K562 (cell line): ENCODE measurements around the gene POPDC2. TPM values are rescaled to one million over a fixed set of nuclear protein-coding genes. Genes with fewer than 3 reads are reported as not detected.

Experiments used
- ELF1 ChIP-seq: fragments of 200-800 bp; sonication (Bioruptor generic); IDR thresholded peaks from 2 replicates; pipeline ENCODE4 v1.6.1; 2016; ENCODE audit warnings: missing genetic modification characterization, missing compliant biosample characterization
- GATAD2A ChIP-seq: fragments of 450-650 bp; IDR thresholded peaks from 2 replicates; pipeline ENCODE4 v1.6.1; 2017
- GTF2E2 ChIP-seq: fragments of 200-800 bp; sonication (Bioruptor generic); IDR thresholded peaks from 2 replicates; pipeline ENCODE4 v1.6.1; 2016; ENCODE audit warnings: missing genetic modification characterization, missing compliant biosample characterization
- HLTF ChIP-seq: fragments of 450-650 bp; IDR thresholded peaks from 2 replicates; pipeline ENCODE4 v1.6.1; 2016
- KLF1 ChIP-seq: fragments of 450-650 bp; IDR thresholded peaks from 2 replicates; pipeline ENCODE4 v1.6.1; 2016; ENCODE audit warnings: missing genetic modification characterization, missing compliant biosample characterization
- KLF6 ChIP-seq: fragments of 250-450 bp; sonication (Bioruptor Pico); IDR thresholded peaks from 2 replicates; pipeline ENCODE4 v1.4.0; 2020; ENCODE audit warnings: mild to moderate bottlenecking, moderate library complexity, borderline replicate concordance
- NFE2 ChIP-seq: IDR thresholded peaks from 2 replicates; pipeline ENCODE4 v1.6.1; 2014; ENCODE audit warnings: antibody characterized with exemption, low read depth
- NFIX ChIP-seq: fragments of 250-450 bp; sonication (Bioruptor Pico); IDR thresholded peaks from 2 replicates; pipeline ENCODE4 v1.4.0; 2020; ENCODE audit warnings: low read depth, mild to moderate bottlenecking, moderate library complexity
- NR4A1 ChIP-seq, 2 experiments: fragments of 250-450 bp in 1 of 2; fragments of 450-650 bp in 1 of 2; sonication (Bioruptor Pico) in 1 of 2; IDR thresholded peaks; 2 replicates each; pipeline versions ENCODE4 v1.4.0 to v1.6.1; 2016 to 2020; ENCODE audit warnings: mild to moderate bottlenecking in 2 of 2, missing compliant biosample characterization in 1 of 2, missing genetic modification characterization in 1 of 2, moderate library complexity in 1 of 2
- PCBP1 ChIP-seq: fragments of 200-400 bp; formaldehyde crosslinking; IDR thresholded peaks from 2 replicates; pipeline ENCODE4 v1.6.1; 2018; ENCODE audit warnings: mild to moderate bottlenecking, low read depth, low read length; ENCODE audit not compliant: poor library complexity, severe bottlenecking
- PCBP2 ChIP-seq: fragments of 200-400 bp; formaldehyde crosslinking; IDR thresholded peaks from 2 replicates; pipeline ENCODE4 v1.6.1; 2018; ENCODE audit warnings: low read length, low read depth, mild to moderate bottlenecking, moderate library complexity; ENCODE audit not compliant: poor library complexity, severe bottlenecking
- POLR2H ChIP-seq: IDR thresholded peaks from 2 replicates; pipeline ENCODE4 v1.6.1; 2016; ENCODE audit warnings: missing genetic modification characterization, low read depth, mild to moderate bottlenecking, control low read depth, missing compliant biosample characterization, moderate library complexity
- PRMT5 ChIP-seq: sonication (generic); formaldehyde crosslinking; IDR thresholded peaks from 2 replicates; pipeline ENCODE4 v1.5.0; 2020; ENCODE audit warnings: missing genetic modification reagents
- PRPF4 ChIP-seq: fragments of 200-400 bp; formaldehyde crosslinking; IDR thresholded peaks from one replicate; pipeline ENCODE4 v1.6.1; 2017; ENCODE audit warnings: low read length, low read depth, mild to moderate bottlenecking; ENCODE audit not compliant: insufficient read depth, poor library complexity, severe bottlenecking
- PTTG1 ChIP-seq: fragments of 450-650 bp; IDR thresholded peaks from 2 replicates; pipeline ENCODE4 v1.6.1; 2016; ENCODE audit warnings: low read depth, mild to moderate bottlenecking, missing genetic modification characterization, missing compliant biosample characterization
- RERE ChIP-seq: sonication (generic); formaldehyde crosslinking; IDR thresholded peaks from 2 replicates; pipeline ENCODE4 v1.8.0; 2023; ENCODE audit warnings: missing genetic modification reagents, mild to moderate bottlenecking, borderline replicate concordance
- polyA plus RNA-seq, 8 experiments: library from polyadenylated mRNA; depleted of rRNA in 4 of 8; stranded (reverse) in 5 of 8; unstranded in 3 of 8; fragments of >200 nt; fragmentation: Nextera tagmentation in 2 of 8; fragmentation: Illumina TruSeq in 1 of 8; extraction: Ambion mirVana in 2 of 8; extraction: Trizol in 1 of 8; gene quantifications; 2 replicates each; pipeline versions ENCODE4 v1.2.1 to v1.2.3, GENCODE V29; 2011 to 2014; ENCODE audit warnings: inconsistent platforms in 1 of 8, missing spikeins in 1 of 8
- total RNA-seq, 7 experiments: library from RNA; depleted of rRNA in 6 of 7; stranded (reverse); fragments of >200 nt in 6 of 7; fragmentation: Illumina TruSeq in 2 of 7; extraction: Trizol in 2 of 7; gene quantifications; 2 replicates each; pipeline versions ENCODE4 v1.2.1 to v1.2.3, GENCODE V29; 2011 to 2021; ENCODE audit warnings: low replicate concordance in 1 of 7
- TF ChIP-seq, protein P1 (sequence below): fragments of 450-650 bp; formaldehyde crosslinking; IDR thresholded peaks from 2 replicates; pipeline ENCODE4 v1.4.0; 2020; ENCODE audit warnings: mild to moderate bottlenecking, moderate library complexity
- TF ChIP-seq, protein P2 (sequence below): IDR thresholded peaks from 3 replicates; pipeline ENCODE4 v1.6.1; 2011; ENCODE audit warnings: borderline replicate concordance, mild to moderate bottlenecking; ENCODE audit not compliant: insufficient read length, insufficient read depth

Gene POPDC2
- total and polyA plus RNA-seq, 9 of the 15 experiments (the other 6 are each of a cell fraction or from before 2014, with no cell fraction given), result 0.08 to 0.32 (median 0.13) TPM; not detected in 4

- TF ChIP-seq, protein P1, sequence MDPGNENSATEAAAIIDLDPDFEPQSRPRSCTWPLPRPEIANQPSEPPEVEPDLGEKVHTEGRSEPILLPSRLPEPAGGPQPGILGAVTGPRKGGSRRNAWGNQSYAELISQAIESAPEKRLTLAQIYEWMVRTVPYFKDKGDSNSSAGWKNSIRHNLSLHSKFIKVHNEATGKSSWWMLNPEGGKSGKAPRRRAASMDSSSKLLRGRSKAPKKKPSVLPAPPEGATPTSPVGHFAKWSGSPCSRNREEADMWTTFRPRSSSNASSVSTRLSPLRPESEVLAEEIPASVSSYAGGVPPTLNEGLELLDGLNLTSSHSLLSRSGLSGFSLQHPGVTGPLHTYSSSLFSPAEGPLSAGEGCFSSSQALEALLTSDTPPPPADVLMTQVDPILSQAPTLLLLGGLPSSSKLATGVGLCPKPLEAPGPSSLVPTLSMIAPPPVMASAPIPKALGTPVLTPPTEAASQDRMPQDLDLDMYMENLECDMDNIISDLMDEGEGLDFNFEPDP (CRISPR knock-in tag), result no peak
- no peak for TF ChIP-seq NFIX (CRISPR knock-in tag)
- TF ChIP-seq KLF6 (CRISPR knock-in tag), result peak; percentile 88
- no peak for TF ChIP-seq PRMT5 (CRISPR knock-in tag)
- TF ChIP-seq HLTF, result peak; percentile 96; the same call in 1 of the 2 replicates
- peak; percentile 91 for TF ChIP-seq ELF1
- no peak for TF ChIP-seq PCBP2
- TF ChIP-seq POLR2H (tag), result peak; percentile 80
- TF ChIP-seq, protein P2, sequence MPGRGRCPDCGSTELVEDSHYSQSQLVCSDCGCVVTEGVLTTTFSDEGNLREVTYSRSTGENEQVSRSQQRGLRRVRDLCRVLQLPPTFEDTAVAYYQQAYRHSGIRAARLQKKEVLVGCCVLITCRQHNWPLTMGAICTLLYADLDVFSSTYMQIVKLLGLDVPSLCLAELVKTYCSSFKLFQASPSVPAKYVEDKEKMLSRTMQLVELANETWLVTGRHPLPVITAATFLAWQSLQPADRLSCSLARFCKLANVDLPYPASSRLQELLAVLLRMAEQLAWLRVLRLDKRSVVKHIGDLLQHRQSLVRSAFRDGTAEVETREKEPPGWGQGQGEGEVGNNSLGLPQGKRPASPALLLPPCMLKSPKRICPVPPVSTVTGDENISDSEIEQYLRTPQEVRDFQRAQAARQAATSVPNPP, result no peak
- TF ChIP-seq PRPF4, result no peak
- no peak for TF ChIP-seq RERE (CRISPR knock-in tag)
- no peak for TF ChIP-seq PTTG1
- peak; percentile 80 for TF ChIP-seq GTF2E2 (tag)
- peak; percentile 59; the same call in 1 of the 2 replicates for TF ChIP-seq KLF1 (tag)
- TF ChIP-seq NFE2, result no peak
- no peak for TF ChIP-seq GATAD2A
- peak; percentile 69; the same call in 1 of the 2 replicates for TF ChIP-seq NR4A1 (CRISPR knock-in tag; IDR thresholded peaks at IDR 0.05)
- no peak for TF ChIP-seq NR4A1 (tag; IDR thresholded peaks at IDR 0.05)
- peak; percentile 95 for TF ChIP-seq PCBP1
Observed at GRCh38 chr3:119676771-119677640, 16.6 kb upstream of the POPDC2 start, which contains the start of gene COX17 (continued).
